WTC11 (cell line): ENCODE measurements around the gene PARD3B. TPM values are rescaled to one million over a fixed set of nuclear protein-coding genes. Genes with fewer than 3 reads are reported as not detected.

Experiments used
- ATAC-seq: fragments of 200-7000 bp; cut with Tn5 transposase; 2 replicates; pipeline ENCODE4 v1.10.0; 2021; ENCODE audit warnings: mild to moderate bottlenecking, moderate library complexity
- CTCF ChIA-PET: fragments of 300-600 bp; sonication (Branson Sonifier 250); formaldehyde crosslinking; loops from one replicate; lab custom pipeline; 2021; ENCODE audit warnings: antibody characterized with exemption; lab: Charles Lee
- POLR2A ChIA-PET: fragments of 350-600 bp; sonication (Branson Sonifier 250); formaldehyde crosslinking; loops from one replicate; lab custom pipeline; 2021; ENCODE audit warnings: antibody characterized with exemption; lab: Charles Lee
- DNase-seq: peaks from one replicate; pipeline ENCODE4 v3.0.0; 2021; ENCODE audit warnings: low spot score
- H3K27ac Mint-ChIP-seq: 2 replicates; pipeline ENCODE4 v1.8.0; 2021; ENCODE audit warnings: mixed read lengths
- H3K27me3 Mint-ChIP-seq: 2 replicates; pipeline ENCODE4 v1.8.0; 2021; ENCODE audit warnings: low read depth, mild to moderate bottlenecking, moderate library complexity, mixed read lengths
- H3K36me3 Mint-ChIP-seq: 2 replicates; pipeline ENCODE4 v1.8.0; 2021; ENCODE audit warnings: mixed read lengths
- H3K4me1 Mint-ChIP-seq: 2 replicates; pipeline ENCODE4 v1.8.0; 2022; ENCODE audit warnings: mixed read lengths
- H3K4me3 Mint-ChIP-seq: 2 replicates; pipeline ENCODE4 v1.8.0; 2021; ENCODE audit warnings: mild to moderate bottlenecking, moderate library complexity, mixed read lengths
- H3K9me3 Mint-ChIP-seq: 2 replicates; pipeline ENCODE4 v1.8.0; 2021; ENCODE audit warnings: mixed read lengths
- AFF4 ChIP-seq: sonication (generic); formaldehyde crosslinking; IDR thresholded peaks from 2 replicates; pipeline ENCODE4 v1.8.1; 2023; ENCODE audit warnings: mild to moderate bottlenecking, missing genetic modification reagents, borderline replicate concordance
- CREB1 ChIP-seq: sonication (generic); formaldehyde crosslinking; IDR thresholded peaks from 2 replicates; pipeline ENCODE4 v1.8.0; 2023; ENCODE audit warnings: mild to moderate bottlenecking, missing genetic modification reagents
- ELF4 ChIP-seq: sonication (generic); formaldehyde crosslinking; IDR thresholded peaks from 2 replicates; pipeline ENCODE4 v1.8.1; 2022; ENCODE audit warnings: low read depth, mild to moderate bottlenecking, moderate library complexity, missing genetic modification reagents
- ERG ChIP-seq: fragments of 250-450 bp; sonication (Bioruptor Pico); IDR thresholded peaks from 2 replicates; pipeline ENCODE4 v1.8.0; 2021; ENCODE audit warnings: mild to moderate bottlenecking
- FOXP4 ChIP-seq: sonication (generic); formaldehyde crosslinking; IDR thresholded peaks from 2 replicates; pipeline ENCODE4 v1.8.0; 2022; ENCODE audit warnings: mild to moderate bottlenecking, missing genetic modification reagents
- MLX ChIP-seq: sonication (generic); formaldehyde crosslinking; IDR thresholded peaks from 2 replicates; pipeline ENCODE4 v1.8.1; 2023; ENCODE audit warnings: mild to moderate bottlenecking, missing genetic modification reagents, moderate library complexity
- NFATC4 ChIP-seq: fragments of 250-450 bp; sonication (Bioruptor Pico); IDR thresholded peaks from 2 replicates; pipeline ENCODE4 v1.9.0; 2021; ENCODE audit warnings: mild to moderate bottlenecking
- OVOL2 ChIP-seq: fragments of 250-450 bp; sonication (Bioruptor Pico); IDR thresholded peaks from 2 replicates; pipeline ENCODE4 v1.9.0; 2021; ENCODE audit warnings: mild to moderate bottlenecking, borderline replicate concordance
- RELA ChIP-seq: sonication (generic); formaldehyde crosslinking; IDR thresholded peaks from 2 replicates; pipeline ENCODE4 v1.8.1; 2022; ENCODE audit warnings: missing genetic modification reagents, mild to moderate bottlenecking, borderline replicate concordance
- RORB ChIP-seq: fragments of 250-450 bp; sonication (Bioruptor Pico); IDR thresholded peaks from 2 replicates; pipeline ENCODE4 v1.9.0; 2021; ENCODE audit warnings: mild to moderate bottlenecking
- SP1 ChIP-seq: sonication (generic); formaldehyde crosslinking; conservative IDR thresholded peaks from 2 replicates; pipeline ENCODE4 v1.8.1; 2022; ENCODE audit warnings: missing genetic modification reagents
- STAT6 ChIP-seq: sonication (generic); formaldehyde crosslinking; conservative IDR thresholded peaks from 2 replicates; pipeline ENCODE4 v1.8.1; 2023; ENCODE audit warnings: mild to moderate bottlenecking, low read depth, missing genetic modification reagents, moderate library complexity
- ZNF281 ChIP-seq: sonication (generic); formaldehyde crosslinking; IDR thresholded peaks from 2 replicates; pipeline ENCODE4 v1.8.0; 2023; ENCODE audit warnings: mild to moderate bottlenecking, missing genetic modification reagents
- ZNF512 ChIP-seq: sonication (generic); formaldehyde crosslinking; IDR thresholded peaks from 2 replicates; pipeline ENCODE4 v1.8.1; 2022; ENCODE audit warnings: missing genetic modification reagents, borderline replicate concordance
- ZSCAN18 ChIP-seq: fragments of 250-450 bp; sonication (Bioruptor Pico); IDR thresholded peaks from 2 replicates; pipeline ENCODE4 v2.1.2; 2022; ENCODE audit warnings: mild to moderate bottlenecking, moderate library complexity
- total RNA-seq: library from RNA; stranded (reverse); gene quantifications from 3 replicates; pipeline ENCODE4 v1.2.3, GENCODE V29; 2021

PARD3B gene
- total RNA-seq, 1 experiment from 2014 or later: 5.6 TPM

- TF ChIP-seq STAT6 (no peak), MLX (CRISPR knock-in tag) (no peak), FOXP4 (CRISPR knock-in tag) (no peak), SP1 (CRISPR knock-in tag) (no peak), ZNF281 (no peak), NFATC4 (CRISPR knock-in tag) (no peak), AFF4 (CRISPR knock-in tag) (no peak), RORB (no peak)
- TF ChIP-seq, all 79 proteins: peak for 0
These were observed 29.9 kb upstream of the PARD3B start (continued) for GRCh38 chr2:204515416-204515815.

GRCh38 chr2:204517154-204517553 lies 28.1 kb upstream of the PARD3B start:
- Mint-ChIP-seq H3K36me3 (no peaks in the 10 kb centered on the region), H3K4me1 (peaks cover 16% of the 10 kb centered on the region), H3K9me3 (peaks cover 5% of the 10 kb centered on the region), H3K27me3 (no peaks in the 10 kb centered on the region; the same call in 1 of the 2 replicates), H3K4me3 (no peak overlapping the region), H3K27ac (no peak overlapping the region)
- ATAC-seq: no peak
- DNase-seq: no peak
- ChIA-PET CTCF (no interaction called here), POLR2A (interaction anchor here (0.6 kb wide), 1 partner anchor 846 kb away, joined by 3 read pairs; no protein-coding TSS in a partner anchor)
- TF ChIP-seq OVOL2: no peak
- no peak for TF ChIP-seq ERG (CRISPR knock-in tag)
- TF ChIP-seq RELA: no peak
- no peak for TF ChIP-seq FOXP4 (CRISPR knock-in tag)
- TF ChIP-seq ZNF512: no peak
- TF ChIP-seq ELF4 (CRISPR knock-in tag): no peak
- TF ChIP-seq CREB1 (CRISPR knock-in tag): no peak
- no peak for TF ChIP-seq RORB
- TF ChIP-seq ZSCAN18 (CRISPR knock-in tag): no peak
